Fibroblast of the aortic adventitia (primary cell): ENCODE measurements around the gene NUP214. TPM values are rescaled to one million over a fixed set of nuclear protein-coding genes. Genes with fewer than 3 reads are reported as not detected.

Experiments used
- DNase-seq: peaks from one replicate; pipeline ENCODE4 v3.0.0-alpha.2; 2010; ENCODE audit warnings: low read depth
- H3K4me3 ChIP-seq: 2 replicates; pipeline ENCODE4 v1.5.1; 2011; ENCODE audit warnings: low read depth, mild to moderate bottlenecking, control low read depth, low read length, moderate library complexity
- CTCF ChIP-seq: IDR thresholded peaks from 2 replicates; pipeline ENCODE4 v1.5.1; 2011; ENCODE audit warnings: mild to moderate bottlenecking, low read length, control low read depth, inconsistent platforms; ENCODE audit not compliant: insufficient read depth
- total RNA-seq: library from RNA; depleted of rRNA; stranded (reverse); fragments of >200 nt; gene quantifications from 2 replicates; pipeline ENCODE4 v1.2.3, GENCODE V29; 2012; ENCODE audit warnings: low replicate concordance

Gene NUP214
- total RNA-seq, 1 donor, result 20.2 TPM

- H3K4me3 ChIP-seq, result no peak overlapping the region
- DNase-seq, result no peak
- no peak for TF ChIP-seq CTCF
Observed at GRCh38 chr9:131082774-131083512, 42.4 kb upstream of the NUP214 start.

GRCh38 chr9:131084661-131085369 lies 40.6 kb upstream of the NUP214 start:
- no peak for DNase-seq
- H3K4me3 ChIP-seq, result no peak overlapping the region
- no peak for TF ChIP-seq CTCF

- TF ChIP-seq CTCF, result no peak
- no peak for DNase-seq
Observed at GRCh38 chr9:131085370-131086122, 39.8 kb upstream of the NUP214 start.

GRCh38 chr9:131087354-131087893 lies 38.0 kb upstream of the NUP214 start:
- TF ChIP-seq CTCF, result no peak
- DNase-seq, result no peak
- H3K4me3 ChIP-seq, result no peak overlapping the region

More at GRCh38 chr9:131085370-131086122, 39.8 kb upstream of the NUP214 start:
- no peak overlapping the region for H3K4me3 ChIP-seq

DNA sequence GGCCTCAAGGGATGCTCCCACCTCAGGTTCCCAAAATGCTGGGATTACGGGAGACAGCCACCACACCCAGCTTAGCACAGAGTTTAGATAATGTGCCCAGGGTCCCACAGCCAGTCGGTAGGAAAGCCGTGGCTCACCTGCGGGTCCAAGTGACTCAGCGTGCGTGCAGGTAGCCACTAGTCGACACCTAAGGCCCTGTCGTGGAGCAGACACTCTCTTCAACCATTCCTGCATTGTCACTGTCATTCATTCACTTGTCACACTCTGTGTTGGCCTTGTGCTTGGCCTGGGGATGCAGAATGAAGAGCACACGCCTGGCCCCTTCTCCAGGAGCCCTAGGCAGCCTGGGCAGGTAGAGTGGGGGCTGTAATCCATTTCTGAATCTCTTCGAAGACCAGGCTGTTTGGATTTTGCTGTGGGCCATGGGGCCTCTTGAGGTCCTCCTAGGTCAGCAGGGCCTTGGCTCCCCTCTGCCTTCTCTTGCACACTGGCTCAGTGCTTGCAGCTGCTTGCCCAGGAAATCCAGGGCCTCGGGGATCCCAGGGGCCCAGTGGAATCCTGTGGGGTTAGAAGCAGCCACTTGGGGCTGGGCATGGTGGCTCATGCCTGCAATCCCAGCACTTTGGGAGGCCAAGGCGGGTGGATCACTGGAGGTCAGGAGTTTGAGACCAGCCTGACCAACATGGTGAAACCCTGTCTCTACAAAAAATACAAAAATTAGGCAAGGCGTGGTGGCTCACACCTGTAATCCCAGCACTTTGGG lies 35.2 kb upstream of the NUP214 start:
- DNase-seq, result no peak
- no peak overlapping the region for H3K4me3 ChIP-seq
- no peak for TF ChIP-seq CTCF
